ENCODE measurements around the gene PAPPA. TPM values are rescaled to one million over a fixed set of nuclear protein-coding genes. Genes with fewer than 3 reads are reported as not detected.

Gene PAPPA
- polyA plus RNA-seq, 6 donors from 2014 or later = not detected

DNA sequence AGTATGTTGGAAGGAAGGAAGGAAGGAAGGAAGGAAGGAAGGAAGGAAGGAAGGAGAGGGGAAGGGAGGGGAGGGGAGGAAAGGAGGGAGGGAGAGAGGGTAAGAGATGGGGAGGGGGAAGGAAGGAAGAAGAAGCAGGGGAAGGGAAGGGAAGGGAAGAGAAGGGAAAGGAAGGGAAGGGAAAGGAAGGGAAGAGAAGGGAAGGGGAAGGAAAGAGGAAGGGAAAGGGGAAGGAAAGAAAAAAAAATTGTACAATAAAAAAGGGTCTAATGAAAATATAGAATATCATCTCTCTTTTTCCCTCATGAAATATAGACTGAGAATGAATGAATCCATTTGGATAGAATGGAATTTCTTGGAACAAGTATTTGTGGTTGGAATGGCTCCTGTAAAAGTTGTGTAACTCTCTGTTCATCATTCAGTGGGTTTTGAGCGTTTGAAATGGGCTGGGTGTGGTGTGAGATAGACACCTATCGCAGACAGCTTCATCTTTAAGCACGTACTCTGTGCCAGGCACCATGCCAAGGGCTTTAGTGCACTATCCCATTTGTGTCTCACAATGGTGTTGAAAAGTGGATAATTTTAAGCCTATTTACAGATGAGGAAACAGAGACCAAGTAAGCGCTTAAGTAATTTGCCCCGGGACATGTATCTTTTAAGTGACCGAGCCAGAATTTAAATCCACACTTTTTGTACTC is 11.6 kb upstream of the PAPPA start:
- Mint-ChIP-seq H3K9me3 (peaks cover 0 to 8% (median 3%) of the 10 kb centered on the region in 7 donors), H3K4me1 (no peaks in the 10 kb centered on the region), H3K36me3 (no peaks in the 10 kb centered on the region), H3K27me3 (peaks cover 5 to 12% (median 8%) of the 10 kb centered on the region in 3 donors), H3K27ac (no peak overlapping the region), H3K4me3 (no peak overlapping the region)
- DNase-seq = no peak
- no peak for ATAC-seq (ENCODE audit: low read depth in 2 of 2)

DNA sequence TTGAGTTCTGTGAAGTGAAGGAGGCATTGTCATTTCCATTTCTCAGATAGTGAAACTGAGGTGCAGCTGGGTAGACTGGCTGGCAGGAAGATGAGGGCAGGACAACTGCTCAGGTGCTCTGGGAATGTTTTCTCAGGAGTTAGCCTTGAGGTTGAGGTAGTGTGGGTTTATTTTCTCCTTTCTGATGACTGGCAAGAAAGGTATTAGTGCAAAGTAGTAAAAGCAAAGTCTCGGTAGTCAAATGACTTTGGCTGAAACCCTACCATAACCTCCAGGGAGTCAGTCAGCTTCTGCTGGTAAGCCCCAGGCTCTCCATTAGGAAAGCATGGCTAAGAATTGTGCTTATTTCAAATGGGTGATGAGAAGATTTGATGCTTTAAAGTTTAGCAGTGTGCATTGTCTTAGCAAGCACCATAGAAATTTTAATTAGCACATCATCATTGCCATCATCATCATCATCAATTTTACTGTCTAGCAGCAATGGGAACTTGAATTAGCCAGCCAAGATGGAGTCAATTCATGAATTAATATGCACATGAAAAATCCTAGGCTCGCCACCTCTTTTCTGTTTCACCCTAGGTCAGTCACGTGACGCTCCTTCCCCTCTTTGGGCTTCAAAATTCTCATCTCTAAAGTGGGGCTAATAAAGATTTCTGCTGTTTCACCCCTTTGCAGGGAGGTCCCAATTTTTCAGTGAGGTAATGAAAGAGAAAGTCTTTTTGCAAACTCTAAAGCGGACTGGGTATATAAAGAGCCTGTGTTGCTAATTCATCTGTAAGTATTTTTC is 10.7 kb upstream of the PAPPA start:
- Mint-ChIP-seq H3K27ac (no peak overlapping the region), H3K4me3 (no peak overlapping the region), H3K4me1 (no peaks in the 10 kb centered on the region), H3K36me3 (no peaks in the 10 kb centered on the region), H3K9me3 (peaks cover 0 to 4% (median 1%) of the 10 kb centered on the region in 7 donors), H3K27me3 (peaks cover 8 to 12% (median 10%) of the 10 kb centered on the region in 3 donors)
- DNase-seq (no peak), ATAC-seq (ENCODE audit: low read depth in 2 of 2) (no peak)

DNA sequence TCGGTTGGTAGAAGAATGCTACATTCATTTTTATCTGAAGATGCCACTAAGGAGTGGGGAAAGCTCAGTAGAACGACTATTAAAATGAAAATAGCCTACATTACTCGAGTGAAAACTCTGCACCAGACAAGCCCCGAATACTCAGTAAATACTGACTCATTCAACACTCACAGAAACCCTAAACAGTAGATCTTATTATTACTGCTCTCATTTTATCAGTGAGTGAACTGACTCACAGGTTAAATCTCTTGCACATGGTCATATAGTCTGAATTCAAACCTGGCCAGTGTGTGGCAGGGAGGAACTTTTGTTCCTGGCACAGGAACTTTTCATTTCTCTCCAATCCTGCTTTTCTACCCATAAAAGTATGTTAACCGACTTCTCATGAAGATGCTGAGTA is 9.6 kb upstream of the PAPPA start:
- DNase-seq (no peak), ATAC-seq (ENCODE audit: low read depth in 2 of 2) (no peak)
- H3K4me3 Mint-ChIP-seq = no peak overlapping the region
- H3K27ac Mint-ChIP-seq = no peak overlapping the region
- no peaks in the 10 kb centered on the region for H3K4me1 Mint-ChIP-seq
- peaks cover 8 to 16% (median 12%) of the 10 kb centered on the region in 3 donors for H3K27me3 Mint-ChIP-seq
- no peaks in the 10 kb centered on the region for H3K36me3 Mint-ChIP-seq
- peaks cover 0 to 4% (median 1%) of the 10 kb centered on the region in 7 donors for H3K9me3 Mint-ChIP-seq

- H3K27me3 Mint-ChIP-seq = peaks cover 12 to 22% (median 17%) of the 10 kb centered on the region in 3 donors
- no peaks in the 10 kb centered on the region for H3K36me3 Mint-ChIP-seq
- H3K27ac Mint-ChIP-seq = no peak overlapping the region
- no peaks in the 10 kb centered on the region for H3K4me1 Mint-ChIP-seq
- H3K9me3 Mint-ChIP-seq = peaks cover 0 to 4% (median 1%) of the 10 kb centered on the region in 7 donors
- DNase-seq (no peak), ATAC-seq (ENCODE audit: low read depth in 2 of 2) (no peak)
- H3K4me3 Mint-ChIP-seq = no peak overlapping the region
Observed at GRCh38 chr9:116144555-116144954, 9.0 kb upstream of the PAPPA start.

- Mint-ChIP-seq H3K9me3 (peaks cover 0 to 6% (median 0%) of the 10 kb centered on the region in 7 donors), H3K36me3 (no peaks in the 10 kb centered on the region), H3K4me1 (no peaks in the 10 kb centered on the region), H3K27ac (no peak overlapping the region), H3K27me3 (peaks cover 17 to 26% (median 20%) of the 10 kb centered on the region in 3 donors), H3K4me3 (no peak overlapping the region)
- DNase-seq = no peak
- no peak for ATAC-seq (ENCODE audit: low read depth in 2 of 2)
Observed at GRCh38 chr9:116145036-116145435, 8.6 kb upstream of the PAPPA start.

GRCh38 chr9:116147821-116148220 is 5.8 kb upstream of the PAPPA start:
- DNase-seq = no peak

DNA sequence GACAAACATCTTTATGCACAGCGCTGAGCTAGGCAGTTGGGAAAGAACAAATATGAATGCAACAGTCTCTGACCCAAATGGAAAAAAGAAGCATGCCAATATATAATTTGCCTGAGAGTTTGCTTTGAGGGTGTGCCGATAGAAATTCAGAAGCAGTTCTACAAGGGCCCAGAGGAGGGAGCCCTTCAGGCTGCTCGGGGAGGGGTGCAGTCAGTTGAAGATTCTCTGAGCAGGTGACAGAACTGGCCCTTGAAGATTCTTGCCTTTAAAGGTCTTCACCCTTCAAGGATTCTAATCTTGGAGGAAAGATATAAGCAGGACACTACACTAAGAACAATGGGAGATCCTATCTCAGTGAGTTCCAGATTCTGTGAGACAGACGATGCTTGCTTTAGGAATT is 3.7 kb upstream of the PAPPA start:
- Mint-ChIP-seq H3K4me1 (peaks cover 6 to 9% (median 6%) of the 10 kb centered on the region in 3 donors), H3K27ac (no peak overlapping the region), H3K36me3 (peaks cover 0 to 8% of the 10 kb centered on the region in 2 donors), H3K9me3 (peaks cover 0 to 6% (median 0%) of the 10 kb centered on the region in 7 donors), H3K4me3 (no peak overlapping the region), H3K27me3 (peaks cover 42 to 61% (median 59%) of the 10 kb centered on the region in 3 donors)
- ATAC-seq (ENCODE audit: low read depth in 2 of 2) = no peak
- DNase-seq = no peak

More at GRCh38 chr9:116147821-116148220, 5.8 kb upstream of the PAPPA start:
- H3K27ac Mint-ChIP-seq = no peak overlapping the region
- no peak for ATAC-seq (ENCODE audit: low read depth in 2 of 2)
- H3K4me1 Mint-ChIP-seq = peaks cover 0 to 1% (median 0%) of the 10 kb centered on the region in 3 donors
- H3K9me3 Mint-ChIP-seq = peaks cover 0 to 6% (median 0%) of the 10 kb centered on the region in 7 donors
- H3K4me3 Mint-ChIP-seq = no peak overlapping the region
- H3K27me3 Mint-ChIP-seq = peaks cover 38 to 54% (median 44%) of the 10 kb centered on the region in 3 donors
- H3K36me3 Mint-ChIP-seq = no peaks in the 10 kb centered on the region

DNA sequence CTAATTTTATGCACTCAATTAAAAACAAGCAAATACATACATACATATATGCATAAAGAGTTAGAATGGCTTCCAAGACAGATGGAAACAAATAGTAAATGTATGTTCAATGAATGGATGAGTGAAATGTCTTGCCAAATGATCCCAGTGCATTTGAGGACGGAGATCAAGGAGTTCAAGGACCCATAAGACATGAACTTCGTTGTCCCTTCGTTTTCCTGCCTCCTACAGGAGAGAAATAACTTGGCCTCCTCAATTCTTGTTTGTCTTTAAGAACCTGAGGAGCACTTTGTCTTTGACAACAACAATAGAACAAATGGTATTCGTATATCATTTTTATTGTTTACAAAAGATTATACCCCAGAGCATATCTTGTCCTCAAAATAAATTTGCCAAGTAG is 2.4 kb upstream of the PAPPA start:
- Mint-ChIP-seq H3K36me3 (peaks cover 0 to 8% of the 10 kb centered on the region in 2 donors), H3K27me3 (peaks cover 43 to 75% (median 72%) of the 10 kb centered on the region in 3 donors), H3K4me3 (no peak overlapping the region), H3K4me1 (peaks cover 6 to 18% (median 6%) of the 10 kb centered on the region in 3 donors), H3K9me3 (peaks cover 0 to 5% (median 0%) of the 10 kb centered on the region in 7 donors), H3K27ac (no peak overlapping the region)
- ATAC-seq (ENCODE audit: low read depth in 2 of 2) = no peak
- DNase-seq = no peak

- DNase-seq (no peak), ATAC-seq (ENCODE audit: low read depth in 2 of 2) (no peak)
- Mint-ChIP-seq H3K4me1 (peaks cover 6 to 18% (median 6%) of the 10 kb centered on the region in 3 donors), H3K9me3 (peaks cover 0 to 5% (median 0%) of the 10 kb centered on the region in 7 donors), H3K27ac (no peak overlapping the region), H3K4me3 (no peak overlapping the region), H3K36me3 (peaks cover 0 to 8% of the 10 kb centered on the region in 2 donors), H3K27me3 (peaks cover 40 to 82% (median 72%) of the 10 kb centered on the region in 3 donors)
Observed at GRCh38 chr9:116151966-116152381, 1.6 kb upstream of the PAPPA start.

DNA sequence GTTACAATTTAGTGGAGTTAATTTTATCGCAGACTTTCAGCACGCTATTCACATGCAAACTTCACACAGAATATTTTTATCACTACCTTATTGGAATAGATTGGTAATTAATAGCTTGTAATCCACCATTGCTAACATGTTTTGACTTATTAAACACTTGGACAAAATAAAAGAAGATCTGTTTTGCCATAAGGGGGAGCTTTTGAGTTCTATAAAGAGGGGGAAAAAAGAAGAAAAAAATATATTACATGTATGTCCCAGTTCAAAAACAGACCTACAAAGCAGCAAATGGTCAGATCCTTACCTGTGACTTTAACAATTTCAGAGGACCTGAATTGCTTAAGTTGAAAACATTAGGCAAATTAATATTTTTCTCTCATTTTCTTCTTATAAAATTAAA is 1.2 kb upstream of the PAPPA start:
- Mint-ChIP-seq H3K27me3 (peaks cover 42 to 86% (median 76%) of the 10 kb centered on the region in 3 donors), H3K9me3 (peaks cover 0 to 5% (median 0%) of the 10 kb centered on the region in 7 donors), H3K27ac (no peak overlapping the region), H3K36me3 (peaks cover 0 to 8% of the 10 kb centered on the region in 2 donors), H3K4me1 (peaks cover 6 to 18% (median 6%) of the 10 kb centered on the region in 3 donors), H3K4me3 (no peak overlapping the region)
- ATAC-seq (ENCODE audit: low read depth in 2 of 2) (no peak), DNase-seq (no peak)

DNA sequence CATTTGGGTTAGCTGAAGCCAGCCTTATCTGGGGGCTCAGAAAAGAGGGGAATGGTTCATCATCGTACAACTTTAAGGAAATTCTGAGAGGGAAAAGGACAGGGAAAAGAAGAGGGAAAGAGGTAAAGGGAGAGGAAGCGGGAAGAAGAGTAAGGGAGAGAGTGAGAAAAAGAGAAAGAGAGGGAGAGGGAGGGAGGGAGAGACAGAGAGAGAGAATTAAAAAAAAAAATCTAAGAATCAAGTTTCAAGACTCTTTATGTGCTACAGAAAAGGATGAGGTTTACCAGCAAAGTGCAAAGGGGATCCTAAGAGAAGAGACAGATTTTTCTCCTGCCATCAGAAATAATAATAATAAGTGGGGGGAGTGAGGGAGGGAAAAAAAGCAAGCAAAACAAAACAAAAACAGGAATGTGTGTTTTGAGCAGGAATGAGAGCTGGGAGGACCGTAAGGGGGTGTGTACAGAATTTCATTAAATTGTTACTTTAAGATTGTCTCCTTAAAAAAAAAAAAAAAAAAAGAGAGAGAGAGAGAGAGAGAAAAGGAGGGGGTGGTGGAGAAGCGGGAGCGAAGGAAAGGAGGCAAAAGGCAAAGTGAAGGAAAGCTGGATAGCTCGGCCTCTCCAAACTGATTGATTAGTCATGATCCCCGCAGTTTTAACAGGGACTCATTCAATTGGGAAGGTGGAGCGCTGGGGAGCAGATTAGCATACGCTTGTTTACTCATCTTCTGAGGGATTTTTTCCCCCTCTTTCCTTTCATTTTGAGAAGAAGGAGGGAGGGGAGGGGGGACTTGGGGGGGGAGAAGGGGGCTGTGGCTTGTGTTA is 438 bp upstream of the PAPPA start:
- H3K4me1 Mint-ChIP-seq = peaks cover 6 to 18% (median 6%) of the 10 kb centered on the region in 3 donors
- peaks cover 47 to 88% (median 83%) of the 10 kb centered on the region in 3 donors for H3K27me3 Mint-ChIP-seq
- ATAC-seq (ENCODE audit: low read depth in 2 of 2) (no peak), DNase-seq (no peak)
- peaks cover 0 to 8% of the 10 kb centered on the region in 2 donors for H3K36me3 Mint-ChIP-seq
- H3K9me3 Mint-ChIP-seq = peaks cover 0 to 5% (median 0%) of the 10 kb centered on the region in 7 donors
- no peak overlapping the region for H3K27ac Mint-ChIP-seq
- H3K4me3 Mint-ChIP-seq = peak overlapping the region in 5 of 8 donors; percentile 7 to 80 (median 44)

GRCh38 chr9:116154334-116154975 is 864 bp downstream of the PAPPA start:
- peaks cover 6 to 18% (median 6%) of the 10 kb centered on the region in 3 donors for H3K4me1 Mint-ChIP-seq
- peaks cover 55 to 94% (median 92%) of the 10 kb centered on the region in 3 donors for H3K27me3 Mint-ChIP-seq
- H3K9me3 Mint-ChIP-seq = peaks cover 0 to 11% (median 3%) of the 10 kb centered on the region in 7 donors
- no peak overlapping the region for H3K27ac Mint-ChIP-seq
- DNase-seq = no peak
- no peak for ATAC-seq (ENCODE audit: low read depth in 2 of 2)
- no peak overlapping the region for H3K4me3 Mint-ChIP-seq
- H3K36me3 Mint-ChIP-seq = peaks cover 0 to 8% of the 10 kb centered on the region in 2 donors
